ENCODE data around the gene ZKSCAN1.
A peak's percentile ranks its signal among the peaks of the same experiment; 100 is the strongest.

The ZKSCAN1 gene

GRCh38 chr7:99992330-99993038, 22.9 kb upstream of the ZKSCAN1 start:
- no peak for DNase-seq (ENCODE audit: low read depth in 2 of 2)
- TF ChIP-seq, protein P1, sequence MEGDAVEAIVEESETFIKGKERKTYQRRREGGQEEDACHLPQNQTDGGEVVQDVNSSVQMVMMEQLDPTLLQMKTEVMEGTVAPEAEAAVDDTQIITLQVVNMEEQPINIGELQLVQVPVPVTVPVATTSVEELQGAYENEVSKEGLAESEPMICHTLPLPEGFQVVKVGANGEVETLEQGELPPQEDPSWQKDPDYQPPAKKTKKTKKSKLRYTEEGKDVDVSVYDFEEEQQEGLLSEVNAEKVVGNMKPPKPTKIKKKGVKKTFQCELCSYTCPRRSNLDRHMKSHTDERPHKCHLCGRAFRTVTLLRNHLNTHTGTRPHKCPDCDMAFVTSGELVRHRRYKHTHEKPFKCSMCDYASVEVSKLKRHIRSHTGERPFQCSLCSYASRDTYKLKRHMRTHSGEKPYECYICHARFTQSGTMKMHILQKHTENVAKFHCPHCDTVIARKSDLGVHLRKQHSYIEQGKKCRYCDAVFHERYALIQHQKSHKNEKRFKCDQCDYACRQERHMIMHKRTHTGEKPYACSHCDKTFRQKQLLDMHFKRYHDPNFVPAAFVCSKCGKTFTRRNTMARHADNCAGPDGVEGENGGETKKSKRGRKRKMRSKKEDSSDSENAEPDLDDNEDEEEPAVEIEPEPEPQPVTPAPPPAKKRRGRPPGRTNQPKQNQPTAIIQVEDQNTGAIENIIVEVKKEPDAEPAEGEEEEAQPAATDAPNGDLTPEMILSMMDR (IDR thresholded peaks at IDR 0.05; ENCODE audit: low read depth, low read length), result no peak
- H3K4me3 ChIP-seq (replicated peaks in 1 of 2; ENCODE audit: low read depth in 2 of 2, low read length in 2 of 2), result no peak overlapping the region

GRCh38 chr7:99994819-99995218, 20.6 kb upstream of the ZKSCAN1 start:
- TF ChIP-seq, protein P1 (IDR thresholded peaks at IDR 0.05; ENCODE audit: low read depth, low read length), result no peak
- no peak overlapping the region for H3K4me3 ChIP-seq (replicated peaks in 1 of 2; ENCODE audit: low read depth in 2 of 2, low read length in 2 of 2)
- DNase-seq (ENCODE audit: low read depth in 2 of 2), result no peak

DNA sequence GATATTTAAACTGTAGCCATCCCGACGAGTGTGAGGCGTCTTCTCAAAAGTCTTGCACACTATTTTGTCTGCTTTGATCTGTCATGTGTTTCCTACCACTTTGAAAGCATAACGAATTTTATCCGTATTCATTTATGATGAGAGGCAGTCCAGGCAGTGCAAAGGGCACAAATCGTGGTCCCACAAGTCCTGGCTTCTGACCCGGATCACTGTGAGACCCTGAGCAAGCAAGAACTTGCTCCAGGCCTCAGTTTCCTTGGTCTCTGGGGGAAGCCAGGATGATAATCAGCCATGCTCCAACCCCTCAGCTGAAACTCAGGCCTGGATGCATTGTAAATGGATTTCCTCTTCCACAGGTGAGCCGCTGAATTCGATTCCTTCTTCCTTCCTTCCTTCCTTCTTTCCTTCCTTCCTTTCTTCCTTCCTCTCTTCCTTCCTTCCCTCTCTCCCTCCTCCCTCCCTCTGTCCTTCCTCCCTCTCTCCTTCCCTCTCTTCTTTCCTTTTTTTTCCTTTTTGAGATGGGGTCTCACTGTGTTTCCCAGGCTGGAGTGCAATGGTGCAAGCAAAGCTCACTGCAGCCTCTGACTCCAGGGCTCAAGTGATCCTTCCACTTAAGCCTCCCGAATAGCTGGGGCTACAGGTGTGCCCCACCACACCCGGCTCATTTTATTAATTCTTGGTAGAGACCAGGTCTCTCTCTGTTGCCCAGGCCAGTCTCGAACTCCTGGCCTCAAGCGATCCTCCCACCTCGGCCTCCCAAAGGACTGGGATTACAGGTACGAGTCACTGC, 18.4 kb upstream of the ZKSCAN1 start:
- H3K4me3 ChIP-seq (replicated peaks in 1 of 2; ENCODE audit: low read depth in 2 of 2, low read length in 2 of 2), result peak overlapping the region; percentile 35 to 37
- no peak for DNase-seq (ENCODE audit: low read depth in 2 of 2)
- TF ChIP-seq, protein P1 (IDR thresholded peaks at IDR 0.05; ENCODE audit: low read depth, low read length), result no peak

DNA sequence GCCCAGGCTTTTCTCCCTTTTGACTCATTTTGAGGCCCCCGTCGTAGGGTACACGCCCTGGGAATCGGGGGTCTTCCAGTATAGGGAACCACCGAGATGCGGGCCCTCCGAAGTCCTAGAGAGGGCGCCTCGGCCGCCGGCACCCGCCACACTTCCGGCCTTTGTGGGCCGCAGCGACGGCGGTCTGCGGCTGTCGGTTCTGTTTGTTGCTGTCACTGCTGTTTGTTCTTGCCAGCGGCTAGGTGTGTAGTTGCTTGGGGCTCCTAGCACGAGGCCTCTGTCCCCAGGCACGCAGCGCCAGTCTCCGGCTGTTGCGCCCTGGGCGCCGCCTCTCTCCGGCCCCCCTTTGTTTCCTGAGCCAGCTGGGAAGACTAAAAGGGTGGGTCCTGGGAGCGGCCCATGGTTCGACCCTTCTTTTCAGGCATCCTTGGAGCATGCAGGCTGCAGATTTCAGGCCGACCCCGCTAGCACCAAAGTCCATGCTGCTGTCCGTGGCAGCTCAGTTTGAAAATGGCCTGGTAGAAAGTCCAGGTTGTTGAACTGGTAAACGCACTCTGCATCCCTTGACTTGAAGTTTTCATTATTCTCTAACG, 17.8 kb upstream of the ZKSCAN1 start:
- peak; percentile 33 to 38 for DNase-seq (ENCODE audit: low read depth in 2 of 2)
- H3K4me3 ChIP-seq (replicated peaks in 1 of 2; ENCODE audit: low read depth in 2 of 2, low read length in 2 of 2), result peak overlapping the region; percentile 35 to 37
- TF ChIP-seq, protein P1 (IDR thresholded peaks at IDR 0.05; ENCODE audit: low read depth, low read length), result peak; percentile 18

- no peak overlapping the region for H3K4me3 ChIP-seq (replicated peaks in 1 of 2; ENCODE audit: low read depth in 2 of 2, low read length in 2 of 2)
- TF ChIP-seq, protein P1 (IDR thresholded peaks at IDR 0.05; ENCODE audit: low read depth, low read length), result no peak
- no peak for DNase-seq (ENCODE audit: low read depth in 2 of 2)
Observed at GRCh38 chr7:100000239-100000638, 15.2 kb upstream of the ZKSCAN1 start.

GRCh38 chr7:100003711-100004661, 11.4 kb upstream of the ZKSCAN1 start:
- TF ChIP-seq, protein P1 (IDR thresholded peaks at IDR 0.05; ENCODE audit: low read depth, low read length), result no peak
- no peak for DNase-seq (ENCODE audit: low read depth in 2 of 2)
- no peak overlapping the region for H3K4me3 ChIP-seq (replicated peaks in 1 of 2; ENCODE audit: low read depth in 2 of 2, low read length in 2 of 2)
